Glomerular visceral epithelial cell (primary cell): ENCODE measurements around the gene ATP6V1G1.
"Not testable (repeated sequence)": the region's sequence is repeated elsewhere in the genome, so short reads cannot be mapped to it uniquely, and the experiment has no call there.

Experiments used
- DNase-seq: peaks from one replicate; pipeline ENCODE4 v3.0.0-alpha.2; 2016; ENCODE audit errors: extremely low spot score

ATP6V1G1 gene

DNA sequence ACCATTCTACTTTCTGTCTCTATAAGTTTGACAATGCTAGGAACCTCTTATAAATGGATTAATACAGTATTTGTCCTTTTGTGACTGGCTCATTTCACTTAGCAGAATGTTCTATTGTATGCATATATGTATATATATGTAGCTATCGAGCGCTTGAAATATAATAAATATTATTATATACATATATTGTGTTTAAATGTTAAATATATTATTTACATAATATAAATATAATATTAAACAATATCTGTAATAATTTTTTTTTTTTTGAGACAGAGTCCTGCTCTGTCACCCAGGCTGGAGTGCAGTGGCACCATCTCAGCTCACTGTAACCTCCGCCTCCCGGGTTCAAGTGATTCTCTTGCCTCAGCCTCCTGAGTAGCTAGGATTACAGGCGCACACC, 9.4 kb upstream of the ATP6V1G1 start:
- not testable (repeated sequence) for DNase-seq

DNA sequence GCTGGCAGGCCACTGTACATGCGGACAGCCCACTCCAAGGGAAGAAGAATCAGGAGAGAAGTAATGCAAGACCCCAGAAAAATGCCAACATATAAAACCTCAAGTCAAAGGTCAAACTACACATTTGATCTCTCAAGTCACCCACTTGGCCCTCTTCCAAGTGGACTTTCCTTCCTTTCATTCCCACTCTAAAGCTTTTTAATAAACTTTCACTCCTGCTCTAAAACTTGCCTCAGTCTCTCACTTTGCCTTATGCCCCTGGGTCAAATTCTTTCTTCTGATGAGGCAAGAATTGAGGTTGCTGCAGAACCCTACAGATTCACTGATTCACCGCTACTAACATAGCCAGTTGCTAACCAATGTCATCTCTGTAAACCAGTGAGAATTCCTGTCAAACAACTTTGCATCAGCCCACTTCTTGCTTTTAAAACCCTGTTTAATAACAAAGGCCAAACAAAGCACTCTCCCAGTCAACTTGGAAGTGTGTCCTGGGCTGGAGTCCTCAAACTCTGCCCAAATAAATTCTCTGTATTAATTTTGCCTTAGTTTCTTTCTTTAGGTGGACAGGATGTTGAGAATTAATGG, 6.9 kb upstream of the ATP6V1G1 start:
- no peak for DNase-seq

DNA sequence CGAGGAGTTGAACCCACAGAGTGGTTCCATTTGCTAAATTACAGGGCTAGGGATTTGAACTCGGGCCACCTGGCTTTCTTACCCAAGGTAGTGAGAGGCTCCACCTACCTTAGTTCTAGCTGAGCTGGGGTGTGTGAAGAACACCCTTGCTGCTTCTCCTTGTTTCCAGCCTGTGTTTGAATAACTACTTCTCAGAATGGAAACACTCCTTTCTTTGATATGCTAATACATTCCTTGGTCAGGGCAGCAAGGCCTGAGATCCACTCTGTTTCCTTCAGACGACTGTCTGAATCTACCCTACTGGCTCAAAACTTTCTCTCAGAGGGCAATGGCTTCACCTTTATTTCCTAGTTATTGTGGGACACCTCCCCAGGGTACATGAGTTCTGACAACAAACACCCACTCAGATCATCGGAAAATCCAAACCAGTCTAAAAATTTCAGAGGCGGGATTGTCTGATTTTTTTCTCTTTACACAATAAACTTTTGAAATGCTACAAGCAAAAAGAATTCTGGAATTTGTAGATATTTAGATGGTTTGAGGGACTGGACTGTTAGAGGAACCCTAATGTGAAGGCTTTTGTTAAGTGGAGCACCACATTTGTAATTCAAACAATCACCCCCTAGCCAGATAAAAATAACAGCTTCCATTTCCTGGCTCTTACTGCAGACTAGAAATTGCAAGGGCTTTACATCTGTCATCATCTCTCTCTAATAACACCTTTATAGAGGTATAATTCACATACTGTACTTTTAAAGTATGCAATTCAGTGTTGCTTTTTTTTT, 4.0 kb upstream of the ATP6V1G1 start:
- no peak for DNase-seq

DNA sequence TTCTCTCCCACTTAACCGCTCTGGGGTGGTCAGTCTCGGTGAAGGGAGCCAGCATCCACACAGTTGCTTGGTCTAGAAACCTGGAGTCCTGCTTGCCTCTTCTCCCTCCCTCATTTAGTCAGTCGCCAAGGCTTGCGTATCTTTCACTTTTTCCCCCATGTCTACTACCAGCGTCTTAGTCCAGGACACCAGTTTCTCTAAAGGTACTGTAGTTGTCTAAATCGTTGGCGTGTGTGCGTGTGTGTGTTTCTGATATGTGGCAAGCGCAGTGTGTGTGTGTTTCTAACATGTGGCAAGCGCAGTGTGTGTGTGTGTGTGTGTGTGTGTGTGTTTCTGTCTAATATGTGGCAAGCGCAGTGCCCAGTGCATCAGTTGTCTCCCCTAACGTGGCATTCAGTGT, 641 bp downstream of the ATP6V1G1 start:
- peak; percentile 24 for DNase-seq

DNA sequence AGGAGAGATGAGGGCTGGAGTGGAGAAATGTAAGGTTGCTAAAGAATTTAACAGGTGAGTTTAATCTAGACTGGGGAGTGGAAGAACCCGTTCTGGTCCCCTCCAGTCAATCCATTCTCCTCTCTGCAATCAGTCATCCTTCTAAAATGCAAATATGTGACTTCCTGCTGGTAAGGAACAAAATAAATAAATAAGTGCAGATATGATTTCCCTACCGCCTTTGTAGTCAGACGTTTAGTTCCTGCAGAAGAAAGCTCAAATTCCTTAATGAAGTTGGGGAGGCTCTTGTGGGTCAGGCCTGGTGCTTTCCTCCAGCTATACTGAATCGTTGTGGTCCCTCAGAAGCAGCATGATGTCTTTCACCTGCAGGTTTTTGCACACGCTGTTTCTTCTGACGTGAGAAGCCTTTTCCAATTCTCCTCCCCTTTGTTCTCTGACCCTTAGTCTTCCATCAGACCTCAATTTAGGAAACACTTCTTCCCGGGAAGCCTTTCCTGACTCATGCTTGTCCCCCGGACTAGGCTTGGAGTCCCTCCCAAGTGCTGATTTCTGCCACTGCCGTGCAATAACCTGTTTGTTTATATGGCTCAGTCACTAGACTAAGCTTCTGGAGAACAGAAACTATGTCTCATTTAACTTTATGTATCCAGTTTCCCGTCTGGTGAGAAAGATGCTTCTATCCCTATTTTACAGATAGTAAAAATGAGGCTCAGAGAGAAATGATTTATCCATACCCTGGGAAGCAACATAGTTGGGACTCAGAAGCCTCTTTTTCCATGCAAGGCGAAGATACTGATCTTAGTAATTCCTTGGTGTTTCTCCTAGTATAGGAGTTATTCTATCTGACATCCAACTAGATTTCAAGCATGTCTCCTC, 1.3 kb downstream of the ATP6V1G1 start:
- no peak for DNase-seq

DNA sequence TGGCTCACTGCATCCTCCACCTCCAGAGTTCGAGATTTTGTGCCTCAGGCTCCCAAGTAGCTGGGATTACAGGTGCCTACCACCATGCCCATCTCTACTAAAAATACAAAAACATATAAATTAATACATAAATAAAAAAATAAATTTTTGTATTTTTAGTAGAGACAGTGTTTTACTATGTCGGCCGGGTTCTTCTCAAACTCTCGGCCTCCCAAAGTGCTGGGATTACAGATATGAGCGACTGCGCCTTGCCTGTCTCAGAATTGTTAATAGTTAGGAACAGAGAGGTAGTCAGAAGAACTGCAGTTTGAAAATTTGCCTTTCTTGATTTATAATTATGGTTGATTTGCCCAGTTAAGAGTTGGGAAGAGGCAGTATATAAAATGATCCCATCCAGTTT, 2.8 kb downstream of the ATP6V1G1 start:
- DNase-seq: no peak

DNA sequence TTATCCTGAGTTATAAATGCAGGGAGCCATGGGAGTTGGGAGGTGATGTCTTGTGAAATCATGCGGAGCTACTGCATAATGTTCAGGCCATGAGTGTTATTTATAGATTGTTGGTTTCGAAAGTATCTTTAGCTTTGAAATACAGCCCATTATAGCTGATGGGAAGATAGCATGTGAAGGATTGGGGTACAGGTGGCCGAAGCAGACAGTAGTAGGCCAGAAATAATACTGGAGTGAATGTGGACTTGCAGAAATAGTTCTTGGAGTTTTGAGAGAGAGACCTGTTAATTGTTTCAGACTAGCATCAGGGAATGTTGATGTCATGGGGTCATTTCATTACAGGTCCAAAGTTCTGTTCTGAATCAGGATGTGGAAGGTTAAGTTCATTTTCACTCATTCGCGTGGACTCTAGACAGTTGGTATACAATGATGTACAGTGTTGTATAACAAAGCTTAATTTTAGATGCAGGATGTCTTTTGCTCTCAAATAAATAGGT, 3.8 kb downstream of the ATP6V1G1 start:
- no peak for DNase-seq

DNA sequence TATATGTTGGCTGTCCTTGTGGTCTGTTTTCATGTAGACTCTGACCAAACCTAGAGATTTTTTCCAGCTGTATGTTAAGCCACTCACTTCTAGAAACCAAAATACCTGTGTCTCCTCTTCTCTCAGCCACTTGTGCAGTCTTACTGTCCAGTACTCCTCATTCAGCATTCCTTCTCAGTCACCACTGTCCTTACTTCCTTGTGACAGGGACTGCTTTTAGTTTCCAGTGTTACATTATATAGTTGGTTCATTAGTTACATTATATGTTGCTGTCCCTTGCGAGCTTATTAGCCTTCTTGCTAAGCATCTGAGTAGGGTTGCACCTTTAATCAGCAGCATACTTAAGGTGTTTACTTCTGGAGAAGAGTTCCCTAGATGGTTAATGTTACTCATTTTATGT, 4.3 kb downstream of the ATP6V1G1 start:
- no peak for DNase-seq

DNA sequence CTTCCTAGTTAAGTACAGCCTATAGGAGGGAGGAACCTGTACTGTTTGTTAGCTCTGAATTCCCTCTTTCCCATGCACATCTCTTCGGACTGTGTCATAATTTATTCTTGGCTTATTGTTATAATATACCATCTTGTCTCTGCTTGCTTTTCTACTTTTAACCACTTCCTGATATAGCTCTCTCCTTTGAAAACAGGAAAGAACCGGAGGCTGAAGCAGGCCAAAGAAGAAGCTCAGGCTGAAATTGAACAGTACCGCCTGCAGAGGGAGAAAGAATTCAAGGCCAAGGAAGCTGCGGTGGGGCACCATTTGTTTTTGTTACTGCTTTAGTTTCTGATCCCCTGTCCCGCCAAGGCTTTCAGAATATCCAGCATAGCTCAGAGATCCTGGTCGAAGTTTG, 4.8 kb downstream of the ATP6V1G1 start:
- peak; percentile 28 for DNase-seq

DNA sequence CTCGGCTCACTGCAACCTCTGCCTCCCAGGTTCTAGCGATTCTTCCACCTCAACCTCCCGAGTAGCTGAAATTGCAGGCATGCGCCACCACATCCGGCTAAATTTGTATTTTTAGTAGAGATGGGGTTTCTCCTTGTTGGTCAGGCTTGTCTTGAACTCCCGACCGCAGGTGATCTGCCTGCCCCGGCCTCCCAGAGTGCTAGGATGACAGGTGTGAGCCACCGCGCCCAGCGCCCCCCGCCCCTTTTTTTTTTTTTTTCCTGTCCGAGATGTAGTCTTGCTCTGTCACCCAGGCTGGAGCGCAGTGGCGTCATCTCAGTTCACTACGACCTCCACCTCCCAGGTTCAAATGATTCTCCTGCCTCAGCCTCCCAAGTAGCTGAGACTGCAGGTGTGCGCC, 6.6 kb downstream of the ATP6V1G1 start:
- DNase-seq: no peak

DNA sequence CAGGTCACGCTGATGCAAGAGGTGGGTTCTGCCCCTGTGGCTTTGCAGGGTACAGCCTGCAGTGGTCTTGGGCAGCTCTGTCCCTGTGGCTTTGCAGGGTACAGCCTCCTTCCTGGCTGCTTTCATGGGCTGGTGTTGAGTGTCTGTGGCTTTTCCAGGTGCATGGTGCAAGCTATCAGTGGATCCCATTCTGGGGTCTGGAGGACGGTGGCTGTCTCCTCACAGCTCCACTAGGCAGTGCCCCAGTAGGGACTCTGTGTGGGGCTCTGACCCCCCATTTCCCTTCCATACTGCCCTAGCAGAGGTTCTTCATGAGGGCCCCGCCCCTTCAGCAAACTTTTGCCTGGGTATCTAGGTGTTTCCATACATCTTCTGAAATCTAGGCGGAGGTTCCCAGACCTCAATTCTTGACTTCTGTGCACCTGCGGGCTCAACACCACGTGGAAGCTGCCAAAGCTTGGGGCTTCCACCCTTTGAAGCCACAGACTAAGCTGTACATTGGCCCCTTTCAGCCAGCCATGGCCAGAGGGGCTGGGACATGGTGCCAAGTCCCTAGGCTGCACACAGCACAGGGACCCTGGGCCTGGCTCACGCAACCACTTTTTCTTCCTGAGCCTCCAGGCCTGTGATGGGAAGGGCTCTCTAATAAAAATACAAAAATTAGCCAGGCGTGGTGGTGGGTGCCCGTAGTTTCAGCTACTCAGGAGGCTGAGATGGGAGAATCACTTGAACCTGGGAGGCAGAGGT, 13.1 kb downstream of the ATP6V1G1 start:
- DNase-seq: not testable (repeated sequence)

DNA sequence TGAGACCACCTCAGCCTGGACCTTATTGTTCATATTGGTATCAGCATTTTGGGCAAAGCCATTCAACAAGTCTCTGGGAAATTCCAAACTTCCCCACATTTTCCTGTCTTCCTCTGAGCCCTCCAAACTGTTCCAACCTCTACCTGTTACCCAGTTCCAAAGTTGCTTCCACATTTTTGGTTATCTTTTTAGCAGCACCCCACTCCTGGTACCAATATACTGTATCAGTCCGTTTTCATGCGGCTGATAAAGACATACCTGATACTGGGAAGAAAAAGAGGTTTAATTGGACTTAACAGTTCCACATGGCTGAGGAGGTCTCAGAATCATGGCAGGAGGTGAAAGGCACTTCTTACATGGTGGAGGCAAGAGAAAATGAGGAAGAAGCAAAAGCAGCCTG, 14.2 kb downstream of the ATP6V1G1 start:
- not testable (repeated sequence) for DNase-seq

DNA sequence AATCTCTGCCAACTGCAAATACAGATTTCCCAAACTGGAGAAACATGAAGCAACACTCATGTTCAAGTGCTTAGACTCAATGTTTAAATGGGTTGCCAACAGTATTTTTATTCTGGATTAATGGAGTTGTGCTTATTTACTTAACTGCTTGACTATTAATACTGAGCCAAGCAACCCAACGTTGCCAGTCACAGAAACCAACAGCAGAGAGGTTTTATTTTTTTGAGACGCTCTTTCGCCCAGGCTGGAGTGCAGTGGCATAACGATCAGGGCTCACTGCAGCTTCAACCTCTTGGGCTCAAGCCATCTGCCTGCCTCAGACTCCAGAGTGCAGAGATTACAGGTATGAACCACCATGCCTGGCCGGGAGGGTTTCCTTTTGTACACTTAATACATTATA, 15.1 kb downstream of the ATP6V1G1 start:
- no peak for DNase-seq

DNA sequence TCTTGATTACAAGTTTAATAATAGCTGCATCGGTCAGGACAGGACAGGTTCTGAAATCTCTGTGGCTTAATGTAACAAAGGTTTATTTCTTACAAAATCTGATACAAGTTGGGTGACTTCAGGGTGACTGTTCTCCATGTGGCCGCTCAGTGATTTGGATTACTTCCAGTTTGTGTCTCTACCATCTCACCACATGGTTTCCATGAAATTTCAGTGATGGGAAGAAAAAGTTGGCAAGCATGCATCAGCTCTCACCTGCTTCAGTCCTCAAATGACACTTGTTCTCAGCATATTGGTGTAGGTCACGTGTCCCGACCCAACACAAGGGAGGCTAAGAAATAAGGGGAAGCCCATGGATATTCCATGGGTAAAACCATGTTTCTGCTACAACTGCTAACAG, 15.7 kb downstream of the ATP6V1G1 start:
- no peak for DNase-seq

DNA sequence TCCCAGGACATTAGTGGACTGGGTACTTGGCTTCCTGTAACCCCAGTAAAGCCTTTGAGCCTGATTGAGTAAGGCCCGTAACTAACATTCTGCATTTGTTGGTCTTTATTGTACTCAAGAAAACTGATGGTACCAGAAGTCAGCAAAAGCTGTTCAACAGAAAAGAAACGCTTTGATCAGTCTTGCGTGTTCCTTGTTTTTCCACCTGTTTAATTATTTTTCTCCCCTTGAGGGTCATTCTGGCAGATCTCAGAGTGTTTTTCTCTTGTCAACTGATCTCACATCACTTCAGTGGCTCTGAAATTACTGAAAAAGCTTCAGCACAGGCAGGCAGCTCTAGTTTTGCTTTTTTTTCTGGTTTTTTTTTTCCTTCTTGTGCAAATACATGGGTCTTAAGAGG, 17.4 kb downstream of the ATP6V1G1 start:
- no peak for DNase-seq

DNA sequence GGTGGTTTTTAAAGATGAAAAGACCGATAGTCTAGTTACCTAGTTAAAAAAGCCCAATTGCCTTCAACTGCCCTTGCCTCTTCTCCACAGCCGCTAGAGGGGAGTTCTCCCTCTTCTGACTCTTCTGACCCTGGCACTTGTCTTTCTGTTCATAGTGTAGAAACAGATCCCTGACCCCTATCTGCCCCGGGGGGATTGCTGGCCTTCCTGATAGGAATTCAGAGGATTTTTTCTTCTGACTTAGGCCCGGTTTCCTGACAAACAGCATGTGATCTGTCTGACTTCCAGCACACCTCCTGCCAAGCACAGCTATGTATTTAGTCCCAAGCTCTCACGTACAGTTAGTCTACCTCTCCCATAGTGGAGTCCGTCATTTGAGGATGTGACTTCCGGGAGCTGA, 18.5 kb downstream of the ATP6V1G1 start:
- no peak for DNase-seq

DNA sequence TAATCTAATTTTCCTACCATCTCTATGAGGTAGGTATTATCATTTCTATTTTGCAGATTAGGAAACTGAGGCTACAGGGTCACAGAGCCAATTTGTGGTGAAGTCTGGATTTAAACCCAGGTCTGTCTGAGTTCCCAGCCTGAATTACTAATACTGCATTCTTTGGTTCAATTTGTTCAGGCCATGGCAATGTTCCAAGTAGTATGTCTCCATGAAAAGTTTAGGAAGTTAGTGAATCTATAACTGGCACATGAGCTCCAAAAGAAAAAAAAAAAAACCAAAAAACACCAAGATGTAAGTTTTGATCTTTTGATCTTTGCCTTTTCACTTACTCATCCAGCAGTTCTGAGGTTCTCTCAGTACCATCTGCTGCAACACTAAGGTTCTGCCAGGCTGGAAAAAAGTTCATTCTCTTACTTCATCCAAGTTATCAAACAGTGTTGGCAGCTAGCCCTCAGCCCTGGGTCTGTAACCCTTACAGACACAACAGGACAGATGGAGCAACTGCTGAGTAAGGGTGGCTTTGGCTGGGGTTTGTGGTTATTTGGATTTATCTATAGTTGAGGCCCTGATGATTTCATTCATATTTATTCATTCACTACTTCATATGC, 19.1 kb downstream of the ATP6V1G1 start:
- DNase-seq: peak; percentile 71

DNA sequence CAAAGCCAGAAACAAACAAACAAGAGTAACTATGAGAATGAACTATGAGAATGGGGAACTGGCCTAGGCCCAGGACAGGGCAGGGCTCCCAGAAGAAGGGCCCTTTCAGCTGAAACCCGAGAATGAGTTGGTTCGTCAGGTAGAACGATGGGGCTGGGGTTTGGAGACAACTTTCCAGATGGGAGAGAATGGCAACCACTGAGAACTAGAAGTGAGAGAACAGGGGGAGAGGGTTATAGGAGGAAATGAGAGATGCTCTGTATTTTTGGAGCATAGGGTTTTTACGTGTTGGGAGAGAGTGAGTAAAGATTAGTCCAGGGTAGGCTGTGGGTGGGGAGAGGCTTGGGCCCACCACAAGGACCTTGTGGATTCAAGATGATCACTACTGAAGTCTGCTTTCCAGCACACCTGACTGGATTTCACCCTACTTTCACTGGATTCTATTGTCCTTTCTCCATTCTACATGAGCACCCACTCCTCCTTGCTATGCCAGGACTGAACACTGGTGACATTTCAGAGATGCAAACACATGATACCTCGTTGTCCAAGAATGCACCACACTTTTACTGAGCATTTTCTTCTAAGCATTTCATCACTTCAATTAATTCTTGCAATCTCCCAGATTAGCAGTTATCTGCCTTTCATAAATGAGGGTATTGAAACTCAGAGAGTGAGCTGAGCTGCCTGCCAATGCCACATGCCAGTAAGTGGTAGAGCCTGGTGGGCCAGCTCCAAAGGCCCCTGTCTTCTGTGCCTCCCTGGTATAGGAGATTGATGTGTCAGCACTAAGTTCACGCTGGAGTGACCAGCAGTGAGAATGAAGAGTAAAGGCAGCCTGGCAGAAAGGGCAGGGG, 20.3 kb downstream of the ATP6V1G1 start:
- DNase-seq: no peak

DNA sequence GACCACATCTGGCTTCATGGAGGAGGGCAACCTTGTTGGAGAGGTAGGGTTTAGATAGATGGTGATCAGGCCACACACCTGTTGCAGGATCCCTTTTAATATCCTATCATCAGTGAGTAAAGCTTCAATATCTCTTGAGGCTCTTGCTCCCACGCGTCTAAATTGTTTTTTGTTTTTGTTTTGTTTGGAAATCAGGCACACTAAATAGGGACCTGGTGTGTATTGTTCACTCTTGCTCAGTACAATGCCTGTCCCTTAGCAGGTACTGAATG, 20.9 kb downstream of the ATP6V1G1 start:
- no peak for DNase-seq

DNA sequence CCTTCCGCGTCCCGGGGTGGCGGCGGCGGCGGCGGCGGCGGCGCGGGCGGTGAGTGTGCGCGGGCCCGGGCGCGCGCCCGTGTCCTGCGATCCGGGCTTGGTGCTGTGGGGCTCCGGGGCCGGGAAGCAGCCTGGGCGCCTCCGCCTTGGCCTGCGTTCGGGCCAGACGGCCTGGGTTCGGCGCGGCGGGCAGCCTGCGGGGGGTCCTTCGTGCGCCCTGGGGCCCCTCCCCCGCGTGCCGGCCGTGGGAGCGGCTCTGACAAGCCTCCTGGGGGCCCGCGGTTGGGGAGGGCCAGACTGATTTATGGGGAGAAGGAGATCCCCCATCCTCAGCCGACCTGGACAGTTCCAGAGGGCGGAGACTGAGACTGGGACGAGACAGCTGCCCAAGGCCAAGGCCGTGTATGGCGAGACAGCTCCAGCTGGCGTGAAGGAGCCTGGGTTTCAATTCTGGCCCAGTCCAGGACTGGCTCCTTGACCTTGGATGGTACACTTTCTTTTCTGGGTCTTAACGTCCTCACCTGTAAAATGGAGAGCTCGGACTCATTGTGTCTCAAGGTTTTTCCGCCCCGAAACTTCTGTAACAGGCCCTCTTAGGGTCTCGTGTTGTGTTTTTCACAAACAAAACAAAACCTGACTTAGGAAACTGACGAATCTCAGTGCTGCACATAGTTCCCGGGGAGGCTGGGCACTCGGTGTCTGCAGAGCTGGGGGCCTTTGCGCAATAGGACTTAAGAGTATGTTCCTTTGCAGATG, 24.1 kb downstream of the ATP6V1G1 start:
- DNase-seq: peak; percentile 75
